Activated CD4-positive, alpha-beta memory T cell treated with anti-CD3 and anti-CD28 coated beads, Interleukin-2, amount 10 ng/mL, durations not matched to agents 7 days and 5 days (primary cell): Measurements from ENCODE around the gene FOSB. TPM values are rescaled to one million over a fixed set of nuclear protein-coding genes. Genes with fewer than 3 reads are reported as not detected.

Source experiments
- CTCF ChIA-PET: fragments of 350-600 bp; sonication (Branson Sonifier 250); formaldehyde crosslinking; loops from one replicate; lab custom pipeline; 2021; ENCODE audit warnings: antibody characterized with exemption, inconsistent platforms; lab: Charles Lee
- POLR2A ChIA-PET: fragments of 350-600 bp; sonication (Branson Sonifier 250); formaldehyde crosslinking; loops from one replicate; lab custom pipeline; 2021; ENCODE audit warnings: antibody characterized with exemption; lab: Charles Lee
- DNase-seq: peaks from one replicate; pipeline ENCODE4 v3.0.0-alpha.2; 2020
- H3K27ac Mint-ChIP-seq: one replicate; pipeline ENCODE4 v1.8.0; 2021; ENCODE audit warnings: mild to moderate bottlenecking, mixed read lengths
- H3K27me3 Mint-ChIP-seq: one replicate; pipeline ENCODE4 v1.8.0; 2021; ENCODE audit warnings: mixed read lengths
- H3K36me3 Mint-ChIP-seq: one replicate; pipeline ENCODE4 v1.8.0; 2021; ENCODE audit warnings: low read depth, mixed read lengths
- H3K4me1 Mint-ChIP-seq: one replicate; pipeline ENCODE4 v1.8.0; 2021; ENCODE audit warnings: mixed read lengths
- H3K4me3 Mint-ChIP-seq: one replicate; pipeline ENCODE4 v1.8.0; 2021; ENCODE audit warnings: mild to moderate bottlenecking, mixed read lengths
- H3K9me3 Mint-ChIP-seq: one replicate; pipeline ENCODE4 v1.8.0; 2021; ENCODE audit warnings: mixed read lengths
- total RNA-seq, 2 experiments: library from RNA; stranded (reverse); gene quantifications; one replicate each; pipeline ENCODE4 v1.2.3, GENCODE V29; 2021

The FOSB gene
- total RNA-seq, 2 experiments from 2014 or later = 15.3 to 16.1 TPM

- Mint-ChIP-seq H3K27ac (no peak overlapping the region), H3K4me1 (peaks cover 44% of the 10 kb centered on the region), H3K9me3 (no peaks in the 10 kb centered on the region), H3K4me3 (no peak overlapping the region), H3K36me3 (no peaks in the 10 kb centered on the region), H3K27me3 (peaks cover 23% of the 10 kb centered on the region)
- ChIA-PET CTCF (interaction anchor here (0.6 to 9.3 kb wide), 3 partner anchors 10 to 36 kb away, joined by 5 to 311 read pairs (median 5); no protein-coding TSS in a partner anchor), POLR2A (interaction anchor here (1.0 kb wide), 1 partner anchor 36 kb away, joined by 3 read pairs; no protein-coding TSS in a partner anchor)
- no peak for DNase-seq
Observed at GRCh38 chr19:45475537-45476291, 7.9 kb downstream of the FOSB start.

GRCh38 chr19:45476304-45476703 lies 8.5 kb downstream of the FOSB start:
- Mint-ChIP-seq H3K27me3 (peaks cover 23% of the 10 kb centered on the region), H3K27ac (peak overlapping the region; percentile 8), H3K4me1 (peaks cover 44% of the 10 kb centered on the region), H3K4me3 (no peak overlapping the region), H3K9me3 (no peaks in the 10 kb centered on the region), H3K36me3 (no peaks in the 10 kb centered on the region)
- no peak for DNase-seq
- ChIA-PET POLR2A (interaction anchor here (3.3 kb wide), 1 partner anchor 36 kb away, joined by 73 read pairs; no protein-coding TSS in a partner anchor), CTCF (interaction anchor here (0.6 to 9.3 kb wide), 3 partner anchors 8 to 37 kb away, joined by 5 to 311 read pairs (median 77); partner anchors contain the start of gene FOSB)

GRCh38 chr19:45477186-45477585 lies 9.4 kb downstream of the FOSB start:
- no peaks in the 10 kb centered on the region for H3K9me3 Mint-ChIP-seq
- POLR2A ChIA-PET = interaction anchor here (1.0 to 3.3 kb wide), 3 partner anchors 8 to 40 kb away, joined by 4 to 73 read pairs (median 5); no protein-coding TSS in a partner anchor
- H3K4me1 Mint-ChIP-seq = peaks cover 44% of the 10 kb centered on the region

GRCh38 chr19:45477713-45478453 lies 10.1 kb downstream of the FOSB start:
- H3K36me3 Mint-ChIP-seq = no peaks in the 10 kb centered on the region
- peak overlapping the region; percentile 61 for H3K4me3 Mint-ChIP-seq
- POLR2A ChIA-PET = interaction anchor here (1.0 to 3.3 kb wide), 14 partner anchors 9 to 225 kb away, joined by 3 to 73 read pairs (median 6); partner anchors contain the start of genes FOSB, POLR1G and PPP1R13L
- CTCF ChIA-PET = interaction anchor here (0.6 to 9.3 kb wide), 34 partner anchors 9 to 516 kb away, joined by 3 to 311 read pairs (median 6); partner anchors contain the start of genes FOSB, KLC3, PPP1R13L and PPP1R37
- H3K4me1 Mint-ChIP-seq = peaks cover 41% of the 10 kb centered on the region
- H3K27ac Mint-ChIP-seq = peak overlapping the region; percentile 94
- no peaks in the 10 kb centered on the region for H3K9me3 Mint-ChIP-seq
- DNase-seq = no peak
- peaks cover 12% of the 10 kb centered on the region for H3K27me3 Mint-ChIP-seq

More at GRCh38 chr19:45477186-45477585, 9.4 kb downstream of the FOSB start:
- CTCF ChIA-PET = interaction anchor here (0.6 to 9.3 kb wide), 5 partner anchors 8 to 38 kb away, joined by 3 to 311 read pairs (median 16); partner anchors contain the start of gene FOSB
- H3K4me3 Mint-ChIP-seq = peak overlapping the region; percentile 45
- peak overlapping the region; percentile 41 for H3K27ac Mint-ChIP-seq
- no peaks in the 10 kb centered on the region for H3K36me3 Mint-ChIP-seq
- peaks cover 18% of the 10 kb centered on the region for H3K27me3 Mint-ChIP-seq
- DNase-seq = no peak

- Mint-ChIP-seq H3K9me3 (no peaks in the 10 kb centered on the region), H3K36me3 (no peaks in the 10 kb centered on the region), H3K27me3 (peaks cover 10% of the 10 kb centered on the region), H3K4me3 (peak overlapping the region; percentile 61), H3K27ac (peak overlapping the region; percentile 94), H3K4me1 (peaks cover 41% of the 10 kb centered on the region)
- DNase-seq = peak; percentile 94
- ChIA-PET CTCF (interaction anchor here (0.6 to 9.3 kb wide), 45 partner anchors 8 to 516 kb away, joined by 3 to 311 read pairs (median 5); partner anchors contain the start of genes BLOC1S3, EML2, ERCC1 and FOSB), POLR2A (interaction anchor here (0.7 to 3.3 kb wide), 15 partner anchors 10 to 226 kb away, joined by 3 to 73 read pairs (median 6); partner anchors contain the start of genes FOSB, POLR1G and PPP1R13L)
Observed at GRCh38 chr19:45478454-45479238, 10.8 kb downstream of the FOSB start.

GRCh38 chr19:45483033-45483432 lies 15.2 kb downstream of the FOSB start:
- H3K4me1 Mint-ChIP-seq = peaks cover 31% of the 10 kb centered on the region
- no peaks in the 10 kb centered on the region for H3K36me3 Mint-ChIP-seq
- no peak overlapping the region for H3K4me3 Mint-ChIP-seq
- ChIA-PET POLR2A (no interaction called here), CTCF (no interaction called here)
- H3K9me3 Mint-ChIP-seq = no peaks in the 10 kb centered on the region
- no peak for DNase-seq
- no peak overlapping the region for H3K27ac Mint-ChIP-seq
- peaks cover 3% of the 10 kb centered on the region for H3K27me3 Mint-ChIP-seq

- CTCF ChIA-PET = interaction anchor here (0.6 to 3.5 kb wide), 30 partner anchors 7 to 209 kb away, joined by 3 to 101 read pairs (median 6); partner anchors contain the start of genes ERCC1, FOSB and RTN2
- DNase-seq = no peak
- H3K4me1 Mint-ChIP-seq = peaks cover 21% of the 10 kb centered on the region
- H3K36me3 Mint-ChIP-seq = no peaks in the 10 kb centered on the region
- POLR2A ChIA-PET = interaction anchor here (0.6 to 1.8 kb wide), 9 partner anchors 10 to 275 kb away, joined by 3 to 11 read pairs (median 4); partner anchors contain the start of gene OPA3
- H3K4me3 Mint-ChIP-seq = no peak overlapping the region
- peaks cover 7% of the 10 kb centered on the region for H3K27me3 Mint-ChIP-seq
- no peaks in the 10 kb centered on the region for H3K9me3 Mint-ChIP-seq
- no peak overlapping the region for H3K27ac Mint-ChIP-seq
Observed at GRCh38 chr19:45484273-45484945, 16.6 kb downstream of the FOSB start.

- peak overlapping the region; percentile 78 for H3K27ac Mint-ChIP-seq
Observed at GRCh38 chr19:45485305-45486077, 17.7 kb downstream of the FOSB start.

GRCh38 chr19:45488708-45489107 lies 20.9 kb downstream of the FOSB start:
- CTCF ChIA-PET = interaction anchor here (3.0 kb wide), 1 partner anchor 10 kb away, joined by 12 read pairs; no protein-coding TSS in a partner anchor
- Mint-ChIP-seq H3K36me3 (no peaks in the 10 kb centered on the region), H3K27me3 (peaks cover 14% of the 10 kb centered on the region), H3K9me3 (no peaks in the 10 kb centered on the region), H3K4me3 (no peak overlapping the region), H3K27ac (no peak overlapping the region), H3K4me1 (peaks cover 24% of the 10 kb centered on the region)
- DNase-seq = no peak
- POLR2A ChIA-PET = no interaction called here

More at GRCh38 chr19:45485305-45486077, 17.7 kb downstream of the FOSB start:
- Mint-ChIP-seq H3K4me3 (peak overlapping the region; percentile 86), H3K9me3 (no peaks in the 10 kb centered on the region), H3K27me3 (peaks cover 7% of the 10 kb centered on the region), H3K4me1 (peaks cover 16% of the 10 kb centered on the region), H3K36me3 (no peaks in the 10 kb centered on the region)
- POLR2A ChIA-PET = interaction anchor here (0.6 to 1.8 kb wide), 11 partner anchors 11 to 276 kb away, joined by 3 to 11 read pairs (median 4); partner anchors contain the start of gene OPA3
- peak; percentile 99 for DNase-seq
- CTCF ChIA-PET = interaction anchor here (0.6 to 3.5 kb wide), 42 partner anchors 8 to 406 kb away, joined by 3 to 101 read pairs (median 5); partner anchors contain the start of genes ERCC1, FOSB, OPA3 and QPCTL

- Mint-ChIP-seq H3K4me1 (peaks cover 23% of the 10 kb centered on the region), H3K9me3 (no peaks in the 10 kb centered on the region), H3K27me3 (peaks cover 18% of the 10 kb centered on the region), H3K4me3 (no peak overlapping the region), H3K36me3 (no peaks in the 10 kb centered on the region), H3K27ac (no peak overlapping the region)
- no peak for DNase-seq
- CTCF ChIA-PET = interaction anchor here (0.9 to 3.0 kb wide), 2 partner anchors 11 to 16 kb away, joined by 5 to 12 read pairs; no protein-coding TSS in a partner anchor
- POLR2A ChIA-PET = no interaction called here
Observed at GRCh38 chr19:45489216-45489855, 21.5 kb downstream of the FOSB start.
